Ecto neural progenitor cell (in vitro differentiated cells): ENCODE measurements around the gene EZH1.

Experiments used
- DNase-seq: peaks from one replicate; pipeline ENCODE4 v3.0.0-alpha.2; 2018; ENCODE audit warnings: low spot score

EZH1 gene

DNA sequence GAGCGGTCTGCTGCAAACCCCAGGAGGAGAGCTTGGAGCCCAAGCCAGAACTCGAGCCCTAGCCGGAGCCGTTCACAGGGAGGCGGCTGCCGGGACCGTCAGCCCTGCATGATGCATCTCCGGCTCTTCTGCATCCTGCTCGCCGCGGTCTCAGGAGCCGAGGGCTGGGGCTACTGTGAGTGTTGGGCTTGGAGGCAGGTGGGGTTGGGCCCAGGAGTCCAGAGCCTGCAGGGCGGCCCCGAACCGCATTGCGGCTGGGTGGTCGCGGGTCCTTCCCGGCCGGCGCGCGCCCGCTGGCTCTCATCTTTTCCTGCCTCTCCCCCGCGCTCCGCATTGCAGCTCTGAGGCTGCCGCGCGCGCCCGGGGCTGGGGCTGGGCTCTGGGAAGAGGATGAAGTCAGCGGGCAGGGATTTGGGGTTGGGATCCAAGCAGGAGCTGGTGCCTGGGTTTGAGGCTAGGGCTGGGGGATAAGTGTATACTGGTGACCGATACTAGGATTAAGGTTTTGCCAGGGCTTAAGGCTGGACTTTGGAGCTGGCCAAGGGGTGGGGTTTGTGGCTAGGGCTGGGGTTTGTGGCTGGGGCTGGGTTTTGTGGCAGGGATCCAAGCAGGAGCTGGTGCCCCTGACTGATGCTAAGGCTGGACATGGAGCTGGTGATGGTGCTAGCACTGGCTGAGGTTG, 62.0 kb downstream of the EZH1 start:
- DNase-seq, result peak; percentile 87

DNA sequence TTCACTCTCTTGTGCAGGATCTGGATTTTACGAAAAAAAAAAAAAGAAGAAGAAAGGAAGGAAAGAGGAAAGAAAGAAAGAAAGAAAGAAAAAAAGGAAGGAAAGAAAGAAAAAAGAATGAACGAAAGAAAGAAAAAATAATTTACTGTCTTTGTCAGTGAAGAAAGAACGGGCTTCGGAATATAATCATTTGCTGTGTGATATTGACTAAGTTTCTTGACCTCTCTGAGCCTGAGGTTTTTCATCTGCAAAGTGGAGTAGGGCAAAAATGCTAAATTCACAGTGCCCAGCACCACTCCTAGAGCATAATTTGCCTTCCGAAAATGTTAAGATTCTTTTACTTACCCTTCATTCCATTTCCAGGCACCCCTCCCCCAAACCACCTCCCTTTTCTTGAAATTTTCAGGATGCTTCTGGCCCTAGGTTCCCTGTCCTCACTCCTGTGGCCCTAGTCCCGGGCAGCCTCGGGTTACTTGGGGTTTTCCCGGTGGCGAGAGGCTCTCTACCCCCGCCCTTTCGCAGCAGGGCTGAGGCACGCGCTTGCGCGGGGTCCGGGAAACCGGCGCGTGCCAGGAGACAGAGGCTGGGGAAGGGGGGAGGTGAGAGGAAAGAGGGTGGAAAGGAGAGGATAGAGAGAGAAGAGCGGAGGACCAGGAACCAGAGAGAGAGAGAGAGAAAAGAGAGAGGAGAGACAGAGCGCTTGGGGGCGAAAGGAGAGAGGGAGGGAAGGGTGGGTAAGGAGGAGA, 62.7 kb downstream of the EZH1 start, which contains the start of gene CNTNAP1:
CNTNAP1 (plus strand) TSS at position 556 of the 746 bp plus-strand sequence. CDS start 299 bp downstream, outside the sequence.
- DNase-seq, result peak; percentile 87

DNA sequence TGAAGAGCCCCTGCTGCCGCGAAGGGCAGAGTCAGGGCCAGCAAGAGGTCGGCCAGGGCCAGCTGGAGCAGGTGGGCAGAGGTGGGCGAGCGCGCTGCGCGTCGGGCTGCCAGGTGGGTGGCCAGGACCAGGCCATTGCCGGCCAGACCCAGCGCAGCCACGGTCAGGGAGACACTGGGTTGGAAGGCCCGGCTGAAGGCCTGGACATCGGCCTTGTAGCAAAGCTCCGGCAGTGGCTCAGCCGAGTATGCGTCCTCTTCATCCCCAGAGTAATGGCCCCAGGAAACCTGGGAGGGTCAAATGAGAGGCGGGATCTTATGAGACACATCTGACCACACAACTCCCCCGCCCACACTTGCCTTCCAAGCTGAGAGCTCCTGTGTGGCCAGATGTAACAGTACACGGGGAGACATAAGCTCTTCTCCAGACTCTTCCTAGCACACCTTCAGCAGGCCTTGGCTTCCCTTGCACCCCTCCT, 64.5 kb downstream of the EZH1 start:
- DNase-seq, result peak; percentile 71

- DNase-seq, result peak; percentile 94
These were observed 65.1 kb downstream of the EZH1 start for GRCh38 chr17:42679492-42680330.

- DNase-seq, result peak; percentile 71
These were observed 65.8 kb downstream of the EZH1 start for GRCh38 chr17:42678951-42679491.

- peak; percentile 95 for DNase-seq
These were observed 66.7 kb downstream of the EZH1 start for GRCh38 chr17:42677921-42678781.

DNA sequence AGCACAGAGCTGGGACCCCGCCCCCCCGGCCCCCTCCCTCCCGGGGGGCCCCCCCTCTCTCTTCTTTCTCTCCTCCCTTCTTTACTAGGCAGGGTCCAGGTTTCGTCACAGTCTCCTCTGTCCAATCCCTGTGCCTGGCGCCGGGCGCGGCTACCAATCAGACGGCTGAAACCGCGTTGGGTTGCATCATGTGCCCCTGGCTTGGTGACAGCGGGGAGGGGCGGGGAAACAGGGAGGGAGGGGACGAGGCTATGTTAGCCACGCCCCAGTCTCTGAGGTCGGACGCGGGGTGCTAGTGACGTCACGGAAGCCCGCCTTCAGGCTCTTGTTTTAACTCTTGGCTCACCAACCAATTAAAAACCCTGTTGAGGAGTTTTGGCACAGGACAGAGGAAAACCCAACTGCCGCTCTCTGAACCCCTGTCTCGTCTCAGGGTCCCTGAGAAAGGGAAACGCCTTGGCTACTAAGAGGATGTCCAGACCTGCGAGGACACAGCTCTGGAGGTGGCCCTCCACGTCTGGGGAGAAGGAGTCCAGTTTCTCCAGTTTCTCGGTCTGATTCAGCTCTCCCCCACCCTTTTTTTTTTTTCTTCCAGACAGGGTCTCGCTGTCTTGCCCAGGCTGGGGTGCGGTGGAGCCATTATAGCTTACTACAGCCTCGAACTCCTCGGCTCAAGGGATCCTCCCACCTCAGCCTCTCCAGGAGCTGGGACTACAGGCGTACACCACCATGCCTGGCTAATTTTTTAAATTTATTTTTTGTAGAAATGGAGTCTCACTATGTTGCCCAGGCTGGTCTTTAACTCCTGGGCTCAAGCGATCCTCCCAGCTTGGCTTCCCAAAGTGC, 67.6 kb downstream of the EZH1 start:
- peak; percentile 100 for DNase-seq

DNA sequence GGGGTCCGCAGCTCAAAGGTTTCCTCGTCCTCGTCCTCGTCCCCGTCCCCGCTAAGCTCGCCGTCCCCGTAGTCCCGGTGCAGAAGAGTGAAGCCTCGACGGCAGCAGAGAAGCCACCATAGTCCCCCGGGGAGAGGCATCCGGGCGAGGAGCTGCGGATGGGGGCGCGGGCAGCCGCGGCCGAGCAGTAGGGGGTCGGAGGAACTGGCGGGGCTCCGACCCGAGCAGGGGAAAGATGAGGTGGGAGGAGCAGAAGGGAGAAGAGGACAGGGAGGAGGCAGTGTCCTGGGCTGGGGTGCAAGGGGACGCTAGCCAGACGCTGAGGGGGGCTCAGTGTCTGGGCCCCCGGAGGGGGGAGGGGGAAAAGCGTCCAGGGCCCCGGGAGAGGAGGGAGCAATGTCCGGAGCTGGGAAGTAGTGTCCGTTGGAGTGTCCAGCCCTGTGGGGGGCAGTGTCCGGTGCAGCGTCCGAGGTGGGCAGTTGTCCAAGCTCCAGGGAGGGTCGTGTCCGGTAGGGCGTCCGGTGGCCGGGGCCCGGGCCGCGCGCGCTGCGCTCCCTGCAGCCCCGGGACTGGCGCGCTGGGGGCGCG, 68.3 kb downstream of the EZH1 start, which contains the start of gene PLEKHH3:
PLEKHH3 (minus strand) TSS at position 571 of the 588 bp plus-strand sequence; CDS start at position 140, 431 bp downstream.
- no peak for DNase-seq

GRCh38 chr17:42675965-42676423, 68.8 kb downstream of the EZH1 start:
- DNase-seq, result peak; percentile 83

- DNase-seq, result no peak
These were observed 69.4 kb downstream of the EZH1 start for GRCh38 chr17:42675348-42675964.

- no peak for DNase-seq
These were observed 70.0 kb downstream of the EZH1 start for GRCh38 chr17:42674755-42675347.

DNA sequence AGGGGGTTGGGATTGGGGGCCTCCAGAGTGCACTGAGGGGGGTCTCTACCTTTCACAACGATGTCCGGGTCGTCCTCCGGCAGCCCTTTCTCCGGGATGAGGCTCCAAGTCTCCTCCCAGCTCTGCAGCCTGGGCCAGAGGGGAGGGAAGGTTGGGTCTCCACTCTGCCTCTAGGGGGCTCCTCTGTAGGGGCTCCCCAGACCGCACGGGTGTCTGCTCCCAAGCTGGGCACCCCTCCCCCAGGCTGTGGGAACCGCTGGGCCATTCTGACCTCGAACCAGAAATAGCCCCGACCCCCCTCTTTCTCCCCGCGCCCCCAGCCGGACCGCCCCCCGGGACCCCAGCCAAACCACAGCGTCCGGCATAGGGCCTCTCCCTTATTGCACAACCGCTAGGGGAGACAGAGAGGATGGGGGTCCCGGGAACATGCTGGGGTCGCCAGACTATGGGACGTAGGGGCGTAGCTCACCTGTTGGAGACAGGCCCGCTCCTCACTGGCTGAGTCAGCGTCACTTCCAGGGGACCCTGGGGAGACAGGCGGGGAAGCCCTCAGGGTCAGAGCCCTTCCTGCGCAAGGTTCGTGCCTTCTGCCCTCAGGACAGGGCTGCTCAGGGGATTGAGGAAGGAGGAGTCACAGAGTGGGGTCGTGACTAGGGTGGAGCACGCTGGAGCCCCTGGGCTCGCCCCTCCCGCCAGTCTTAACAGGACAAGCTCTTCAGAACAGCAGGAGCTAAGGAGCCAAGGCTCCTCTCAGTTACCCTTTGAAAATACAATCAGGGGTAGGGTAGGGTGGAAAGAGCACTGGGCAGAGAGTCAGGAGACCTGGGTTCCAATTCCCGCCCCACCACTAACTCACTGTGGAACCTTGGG, 70.7 kb downstream of the EZH1 start:
- peak; percentile 84 for DNase-seq

DNA sequence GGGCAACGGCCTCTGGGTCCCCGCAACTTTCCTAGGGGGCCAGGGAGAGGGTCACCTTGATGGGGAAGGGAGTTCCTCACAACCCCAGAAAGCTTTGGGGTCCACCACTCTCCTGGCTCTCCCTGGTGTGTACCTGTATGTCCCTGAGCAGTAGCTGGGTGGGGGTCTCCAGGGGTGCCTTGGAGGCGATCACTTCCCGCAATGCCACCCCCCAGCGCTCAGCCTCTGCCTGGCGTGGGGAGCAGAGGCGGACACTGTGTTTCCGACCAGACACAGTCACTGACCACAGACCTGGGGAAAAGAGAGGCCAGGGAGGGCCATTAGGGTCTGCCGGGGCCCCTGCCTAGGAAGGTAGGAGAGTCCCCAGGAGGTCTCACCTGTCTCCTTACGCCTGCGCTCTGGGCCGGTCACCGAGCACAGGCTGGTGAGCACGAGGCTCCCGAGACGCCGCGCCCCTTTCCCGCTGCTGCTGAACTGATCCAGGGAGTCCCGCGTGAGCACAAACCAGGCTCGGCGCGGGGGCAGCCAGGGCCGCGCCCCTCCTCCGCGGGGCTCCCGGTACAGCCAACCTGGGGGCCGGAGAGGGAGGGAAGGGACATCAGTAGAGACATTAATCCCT, 71.5 kb downstream of the EZH1 start:
- DNase-seq, result no peak

- DNase-seq, result peak; percentile 77
These were observed 72.8 kb downstream of the EZH1 start for GRCh38 chr17:42672038-42672437.

DNA sequence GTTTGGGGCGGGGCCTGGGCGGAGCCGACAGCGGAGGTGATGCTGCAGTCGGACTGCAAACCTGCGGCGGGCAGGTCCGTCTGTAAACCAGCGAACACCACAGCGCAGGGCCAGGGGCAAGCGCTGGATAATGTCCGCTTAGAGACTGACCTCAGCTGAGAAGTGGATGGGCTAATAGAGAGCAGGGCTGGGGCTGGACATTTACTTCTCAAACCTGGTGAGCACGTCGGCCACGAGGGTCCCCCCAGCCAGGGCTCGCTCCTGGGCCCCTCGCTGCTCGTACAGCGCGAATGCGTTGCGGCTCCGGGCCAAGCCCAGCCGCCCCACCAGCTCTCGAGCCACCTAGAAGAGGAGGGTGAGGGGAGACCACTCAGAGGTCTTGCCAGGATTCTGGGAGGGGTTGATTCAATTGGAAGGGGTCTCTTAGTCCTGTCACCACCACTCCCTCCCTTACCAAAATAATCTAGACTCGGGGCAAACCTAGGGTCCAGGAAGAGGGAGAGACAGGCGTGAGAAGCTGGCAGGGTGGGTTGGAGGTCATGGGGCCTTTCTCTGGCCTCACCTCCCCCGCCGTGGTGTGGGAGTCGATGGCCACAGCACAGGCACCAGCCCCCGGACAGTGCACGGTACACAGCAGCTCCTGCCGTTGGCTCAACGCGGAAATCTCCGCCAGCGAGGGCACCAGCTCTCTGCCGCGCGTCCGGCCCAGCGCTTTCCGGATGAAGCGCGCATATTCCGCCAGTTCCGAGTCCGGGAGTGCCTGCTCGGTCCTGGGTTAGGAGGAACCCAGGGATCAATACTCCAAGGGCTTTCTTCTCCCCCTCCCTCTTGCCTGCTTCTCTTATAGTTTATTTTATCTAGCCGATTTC, 73.8 kb downstream of the EZH1 start:
- peak; percentile 72 for DNase-seq
